ENCODE data around the gene MAST1. TPM values are rescaled to one million over a fixed set of nuclear protein-coding genes. Genes with fewer than 3 reads are reported as not detected.
A peak's percentile ranks its signal among the peaks of the same experiment; 100 is the strongest.

The MAST1 gene
- total RNA-seq, 1 donor from 2014 or later: 1.2 TPM

DNA sequence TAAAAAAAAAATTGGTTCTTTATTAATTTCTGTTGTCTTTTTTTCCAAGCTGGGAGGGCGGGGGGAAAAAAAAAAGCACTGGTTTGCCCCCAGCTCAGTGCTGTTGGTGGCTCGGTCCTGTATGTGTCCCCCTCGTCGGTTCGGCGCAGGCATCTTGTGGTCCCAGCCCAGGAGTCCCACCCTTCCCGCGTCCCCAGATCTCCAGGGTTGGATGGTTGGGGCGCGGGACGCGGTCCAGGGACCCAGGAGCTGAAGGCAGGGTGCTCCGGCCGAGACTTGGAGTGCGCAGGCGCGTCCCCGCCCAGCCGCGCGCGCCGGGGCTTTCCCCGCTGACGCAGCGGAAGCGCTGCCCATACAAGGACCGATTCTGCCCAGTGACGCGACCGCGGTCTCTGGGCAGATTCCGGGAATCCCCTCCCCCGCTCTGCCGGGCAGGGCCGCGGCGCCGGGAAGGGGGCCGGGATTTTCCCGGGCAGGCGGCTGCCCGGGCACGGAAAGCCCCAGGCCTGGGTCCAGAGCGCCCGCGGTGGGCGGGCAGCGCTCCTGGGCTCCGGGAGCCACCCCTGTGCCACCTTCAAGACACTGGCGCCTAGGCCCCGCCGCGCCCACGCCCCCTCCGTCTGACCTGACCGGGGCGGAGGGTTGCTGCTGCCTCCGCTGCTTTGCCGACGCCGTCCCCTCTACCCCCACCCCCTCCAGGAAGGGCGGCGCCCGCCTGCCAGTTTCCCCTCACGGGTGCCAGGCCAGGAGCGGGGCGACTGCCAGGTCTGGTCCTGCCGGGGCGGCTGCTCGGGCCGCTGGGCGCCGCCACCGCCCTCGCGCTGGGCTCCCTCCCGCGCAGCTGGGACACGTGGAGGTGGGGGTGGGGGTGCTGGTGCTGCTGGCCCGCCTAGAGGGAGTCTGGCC, 44.8 kb upstream of the MAST1 start:
- Histone ChIP-seq H3K27ac (peak overlapping the region; percentile 97), H3K27me3 (no peaks in the 10 kb centered on the region), H3K36me3 (no peaks in the 10 kb centered on the region), H3K9me3 (no peaks in the 10 kb centered on the region), H3K4me3 (peak overlapping the region; percentile 85 to 96), H3K4me1 (peaks cover 29% of the 10 kb centered on the region)
- DNase-seq (ENCODE audit: extremely low spot score in 2 of 2): peak in 1 of 2 donors; percentile 95
- intact Hi-C loops (cut with DNase I): no loop called here
- TF ChIP-seq, protein P1, sequence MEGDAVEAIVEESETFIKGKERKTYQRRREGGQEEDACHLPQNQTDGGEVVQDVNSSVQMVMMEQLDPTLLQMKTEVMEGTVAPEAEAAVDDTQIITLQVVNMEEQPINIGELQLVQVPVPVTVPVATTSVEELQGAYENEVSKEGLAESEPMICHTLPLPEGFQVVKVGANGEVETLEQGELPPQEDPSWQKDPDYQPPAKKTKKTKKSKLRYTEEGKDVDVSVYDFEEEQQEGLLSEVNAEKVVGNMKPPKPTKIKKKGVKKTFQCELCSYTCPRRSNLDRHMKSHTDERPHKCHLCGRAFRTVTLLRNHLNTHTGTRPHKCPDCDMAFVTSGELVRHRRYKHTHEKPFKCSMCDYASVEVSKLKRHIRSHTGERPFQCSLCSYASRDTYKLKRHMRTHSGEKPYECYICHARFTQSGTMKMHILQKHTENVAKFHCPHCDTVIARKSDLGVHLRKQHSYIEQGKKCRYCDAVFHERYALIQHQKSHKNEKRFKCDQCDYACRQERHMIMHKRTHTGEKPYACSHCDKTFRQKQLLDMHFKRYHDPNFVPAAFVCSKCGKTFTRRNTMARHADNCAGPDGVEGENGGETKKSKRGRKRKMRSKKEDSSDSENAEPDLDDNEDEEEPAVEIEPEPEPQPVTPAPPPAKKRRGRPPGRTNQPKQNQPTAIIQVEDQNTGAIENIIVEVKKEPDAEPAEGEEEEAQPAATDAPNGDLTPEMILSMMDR (IDR thresholded peaks at IDR 0.05): no peak
- TF ChIP-seq POLR2A (IDR thresholded peaks at IDR 0.05): peak; percentile 16 to 71
- TF ChIP-seq POLR2AphosphoS5 (IDR thresholded peaks at IDR 0.05; ENCODE audit: insufficient read depth in 1 of 2, low read depth in 1 of 2): peak; percentile 90 to 92

DNA sequence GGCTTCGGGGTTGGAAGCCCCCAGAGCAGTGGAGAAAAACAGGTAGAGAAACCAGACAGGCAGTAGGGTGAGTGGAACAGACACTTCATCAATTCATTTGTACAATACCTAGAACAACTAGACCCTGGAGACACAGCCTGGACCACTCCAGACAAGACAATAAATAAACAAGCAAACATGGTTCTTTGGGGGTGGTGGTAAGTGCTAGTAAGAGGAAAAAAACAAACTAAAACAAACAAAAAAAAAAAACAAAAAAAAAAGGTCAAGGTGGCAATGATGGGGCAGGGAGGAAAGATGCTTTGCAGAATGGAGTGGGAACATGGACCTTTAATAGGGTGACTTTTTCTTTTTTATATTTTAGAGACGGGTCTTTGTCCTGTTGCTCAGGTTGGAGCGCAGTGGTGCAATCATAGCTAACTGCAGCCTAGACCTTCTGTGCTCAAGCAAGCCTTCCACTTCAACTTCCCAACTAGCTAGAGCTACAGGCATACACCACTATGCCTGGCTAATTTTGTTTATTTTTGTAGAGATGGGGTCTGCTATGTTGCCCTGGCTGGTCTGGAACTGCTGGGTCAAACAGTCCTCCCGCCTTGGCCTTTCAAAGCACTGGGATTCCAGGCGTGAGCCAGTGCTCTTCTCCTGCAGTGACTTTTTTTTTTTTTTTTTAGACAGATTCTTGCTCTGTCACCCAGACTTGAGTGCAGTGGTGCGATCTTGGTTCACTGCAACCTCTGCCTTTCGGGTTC, 43.9 kb upstream of the MAST1 start:
- Histone ChIP-seq H3K4me1 (peaks cover 21% of the 10 kb centered on the region), H3K9me3 (no peaks in the 10 kb centered on the region), H3K27ac (peak overlapping the region; percentile 97), H3K4me3 (peak overlapping the region; percentile 85 to 96), H3K27me3 (no peaks in the 10 kb centered on the region), H3K36me3 (peaks cover 0 to 7% of the 10 kb centered on the region in 2 donors)
- intact Hi-C loops (cut with DNase I): no loop called here
- TF ChIP-seq, protein P1 (IDR thresholded peaks at IDR 0.05): no peak
- TF ChIP-seq POLR2AphosphoS5 (IDR thresholded peaks at IDR 0.05; ENCODE audit: insufficient read depth in 1 of 2, low read depth in 1 of 2): no peak
- TF ChIP-seq POLR2A (IDR thresholded peaks at IDR 0.05): no peak
- peak in 1 of 2 donors; percentile 89 for DNase-seq (ENCODE audit: extremely low spot score in 2 of 2)

DNA sequence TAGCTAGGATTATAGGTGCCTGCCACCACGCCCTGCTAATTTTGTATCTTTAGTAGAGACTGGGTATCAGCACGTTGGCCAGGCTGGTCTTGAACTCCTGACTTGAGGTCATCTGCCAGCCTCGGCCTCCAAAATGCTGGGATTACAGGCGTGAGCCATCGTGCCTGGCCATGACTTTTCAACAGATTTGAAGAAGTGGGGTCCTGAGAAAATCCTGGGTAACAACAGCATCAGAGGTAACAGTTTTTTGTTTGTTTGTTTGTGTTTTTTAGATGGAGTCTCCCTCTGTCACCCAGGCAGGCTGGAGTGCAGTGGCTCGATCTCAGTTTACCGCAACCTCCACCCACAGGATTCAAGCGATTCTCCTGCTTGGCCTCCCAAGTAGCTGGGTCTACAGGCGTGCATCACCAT, 43.3 kb upstream of the MAST1 start:
- DNase-seq (ENCODE audit: extremely low spot score in 2 of 2): peak in 1 of 2 donors; percentile 86
- no peaks in the 10 kb centered on the region for H3K27me3 ChIP-seq
- intact Hi-C loops (cut with DNase I): no loop called here
- peaks cover 23% of the 10 kb centered on the region for H3K4me1 ChIP-seq
- no peak overlapping the region for H3K4me3 ChIP-seq
- no peaks in the 10 kb centered on the region for H3K9me3 ChIP-seq
- TF ChIP-seq POLR2AphosphoS5 (IDR thresholded peaks at IDR 0.05; ENCODE audit: insufficient read depth in 1 of 2, low read depth in 1 of 2) (no peak), POLR2A (IDR thresholded peaks at IDR 0.05) (no peak)
- TF ChIP-seq, protein P1 (IDR thresholded peaks at IDR 0.05): no peak
- peak overlapping the region; percentile 97 for H3K27ac ChIP-seq
- H3K36me3 ChIP-seq: peaks cover 0 to 13% of the 10 kb centered on the region in 2 donors

DNA sequence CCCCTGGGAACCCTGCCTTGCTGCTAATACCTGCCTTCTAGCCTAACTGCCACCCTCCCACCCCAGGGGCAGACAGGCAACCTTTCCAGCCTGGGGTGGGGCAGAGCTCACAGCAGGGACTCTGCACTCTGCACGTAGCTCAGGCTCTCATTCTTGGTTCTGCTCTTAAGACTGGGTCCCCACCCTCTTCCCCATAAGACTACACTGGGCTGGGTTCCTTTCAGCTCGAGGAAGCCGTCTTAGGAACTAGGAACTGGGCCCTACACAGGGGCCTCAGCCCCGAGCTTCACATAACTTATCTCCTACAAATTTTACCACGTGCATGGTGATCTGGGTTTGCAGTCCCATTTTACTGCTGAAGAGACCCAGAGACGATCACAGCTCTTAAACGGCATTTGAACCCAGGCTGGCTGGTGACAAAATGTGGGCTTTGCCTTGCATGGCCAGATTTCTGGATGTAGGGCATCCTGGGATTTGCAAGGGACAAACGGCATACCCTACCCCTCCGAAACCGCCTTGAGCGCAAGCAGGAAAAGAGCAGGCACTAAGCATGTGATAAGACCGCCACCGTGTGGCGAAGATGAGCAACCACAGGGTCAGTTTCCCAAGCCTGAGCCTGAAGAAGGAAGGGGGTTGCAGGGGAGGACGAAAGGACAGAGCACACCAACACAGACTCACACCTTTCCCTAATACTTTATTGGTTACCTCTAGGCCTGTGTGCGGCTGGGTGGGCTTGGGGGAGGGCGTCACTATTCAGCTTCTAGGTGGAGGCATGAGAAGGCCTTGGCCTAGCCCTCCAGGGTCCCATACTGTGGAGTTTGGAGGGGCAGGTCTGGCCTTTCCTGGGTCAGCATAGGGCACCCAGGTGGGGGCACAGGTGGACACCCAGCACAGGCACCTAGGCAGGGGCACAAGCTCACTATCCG, 41.9 kb upstream of the MAST1 start:
- DNase-seq (ENCODE audit: extremely low spot score in 2 of 2): peak in 1 of 2 donors; percentile 90
- Histone ChIP-seq H3K36me3 (peaks cover 0 to 16% of the 10 kb centered on the region in 2 donors), H3K4me1 (peaks cover 38% of the 10 kb centered on the region), H3K4me3 (no peak overlapping the region), H3K9me3 (no peaks in the 10 kb centered on the region), H3K27ac (peak overlapping the region; percentile 65), H3K27me3 (no peaks in the 10 kb centered on the region)
- intact Hi-C loops (cut with DNase I): loop anchor here (1.0 kb wide), 1 partner anchor 18 kb away; no protein-coding TSS in a partner anchor
- peak in 1 of 2 donors; percentile 73 for TF ChIP-seq POLR2AphosphoS5 (IDR thresholded peaks at IDR 0.05; ENCODE audit: insufficient read depth in 1 of 2, low read depth in 1 of 2)
- TF ChIP-seq, protein P1 (IDR thresholded peaks at IDR 0.05): peak; percentile 95 to 98 (median 96)
- TF ChIP-seq POLR2A (IDR thresholded peaks at IDR 0.05): no peak
